Type B pancreatic cell (in vitro differentiated cells): ENCODE measurements around the gene DUSP18. TPM values are rescaled to one million over a fixed set of nuclear protein-coding genes. Genes with fewer than 3 reads are reported as not detected.
A peak's percentile ranks its signal among the peaks of the same experiment; 100 is the strongest.

Source experiments
- DNase-seq: peaks from one replicate; pipeline ENCODE4 v3.0.0; 2021; ENCODE audit warnings: mixed read lengths; ENCODE audit not compliant: unreplicated experiment; ENCODE audit errors: extremely low spot score
- H3K27ac Mint-ChIP-seq: 2 replicates; pipeline ENCODE4 v1.8.0; 2021; ENCODE audit warnings: mild to moderate bottlenecking, mixed read lengths
- H3K27me3 Mint-ChIP-seq: 2 replicates; pipeline ENCODE4 v1.8.0; 2021; ENCODE audit warnings: mixed read lengths
- H3K36me3 Mint-ChIP-seq: 2 replicates; pipeline ENCODE4 v1.8.0; 2021; ENCODE audit warnings: mixed read lengths
- H3K4me1 Mint-ChIP-seq: one replicate; pipeline ENCODE4 v1.8.0; 2021; ENCODE audit warnings: mixed read lengths; ENCODE audit not compliant: unreplicated experiment
- H3K4me3 Mint-ChIP-seq: 2 replicates; pipeline ENCODE4 v1.8.0; 2021; ENCODE audit warnings: mild to moderate bottlenecking, mixed read lengths
- H3K9me3 Mint-ChIP-seq: 2 replicates; pipeline ENCODE4 v1.8.0; 2021; ENCODE audit warnings: mixed read lengths
- CTCF ChIP-seq: fragments of 200-600 bp; sonication (generic); conservative IDR thresholded peaks from 2 replicates; pipeline ENCODE4 v1.5.0; 2021; ENCODE audit warnings: antibody characterized with exemption, mild to moderate bottlenecking
- total RNA-seq: library from RNA; stranded (reverse); gene quantifications from 2 replicates; pipeline ENCODE4 v1.2.1, GENCODE V29; 2021; ENCODE audit warnings: low replicate concordance

Gene DUSP18
- total RNA-seq, 1 donor from 2014 or later, result 12.4 TPM

- Mint-ChIP-seq H3K36me3 (no peaks in the 10 kb centered on the region), H3K4me3 (peak overlapping the region; percentile 86), H3K4me1 (peaks cover 15% of the 10 kb centered on the region), H3K9me3 (no peaks in the 10 kb centered on the region), H3K27ac (peak overlapping the region; percentile 24), H3K27me3 (peaks cover 17% of the 10 kb centered on the region)
- no peak for TF ChIP-seq CTCF
- DNase-seq, result no peak
Observed at GRCh38 chr22:30695351-30695851, 27.7 kb upstream of the DUSP18 start.

- peak within 1 kb of the TSS; percentile 78 for H3K27ac Mint-ChIP-seq
- TF ChIP-seq CTCF, result peak; percentile 27
- peak; percentile 76 for DNase-seq
Observed at GRCh38 chr22:30694640-30695350, 27.1 kb upstream of the DUSP18 start, which contains the start of gene OSBP2. OSBP2 (plus strand) TSS chr22:30694874; CDS start chr22:30694910, 36 bp downstream.

GRCh38 chr22:30694171-30694639 lies 26.5 kb upstream of the DUSP18 start:
- H3K36me3 Mint-ChIP-seq, result no peaks in the 10 kb centered on the region
- peak overlapping the region; percentile 78 for H3K27ac Mint-ChIP-seq
- no peaks in the 10 kb centered on the region for H3K9me3 Mint-ChIP-seq
- peaks cover 15% of the 10 kb centered on the region for H3K4me1 Mint-ChIP-seq
- peak overlapping the region; percentile 91 for H3K4me3 Mint-ChIP-seq
- peak; percentile 76 for DNase-seq
- H3K27me3 Mint-ChIP-seq, result peaks cover 17% of the 10 kb centered on the region
- TF ChIP-seq CTCF, result no peak

More at GRCh38 chr22:30694640-30695350, 27.1 kb upstream of the DUSP18 start, which contains the start of gene OSBP2:
- H3K4me1 Mint-ChIP-seq, result peaks cover 15% of the 10 kb centered on the region
- H3K27me3 Mint-ChIP-seq, result peaks cover 17% of the 10 kb centered on the region
- H3K36me3 Mint-ChIP-seq, result no peaks in the 10 kb centered on the region
- peak within 1 kb of the TSS; percentile 91 for H3K4me3 Mint-ChIP-seq
- no peaks in the 10 kb centered on the region for H3K9me3 Mint-ChIP-seq

- Mint-ChIP-seq H3K4me1 (peaks cover 15% of the 10 kb centered on the region), H3K9me3 (no peaks in the 10 kb centered on the region), H3K27me3 (peaks cover 11% of the 10 kb centered on the region), H3K36me3 (no peaks in the 10 kb centered on the region), H3K4me3 (peak overlapping the region; percentile 18), H3K27ac (no peak overlapping the region)
- DNase-seq, result no peak
- no peak for TF ChIP-seq CTCF
Observed at GRCh38 chr22:30691204-30691603, 23.5 kb upstream of the DUSP18 start.

- no peak for DNase-seq
- Mint-ChIP-seq H3K9me3 (no peaks in the 10 kb centered on the region), H3K4me1 (peaks cover 15% of the 10 kb centered on the region), H3K27ac (no peak overlapping the region), H3K36me3 (no peaks in the 10 kb centered on the region), H3K27me3 (peaks cover 3% of the 10 kb centered on the region), H3K4me3 (no peak overlapping the region)
- no peak for TF ChIP-seq CTCF
Observed at GRCh38 chr22:30689622-30690021, 21.9 kb upstream of the DUSP18 start.
